HepG2 (cell line): ENCODE results near the gene MACROH2A1. TPM values are rescaled to one million over a fixed set of nuclear protein-coding genes. Genes with fewer than 3 reads are reported as not detected.

Experiments used
- ELF4 ChIP-seq: sonication (generic); formaldehyde crosslinking; IDR thresholded peaks from 2 replicates; pipeline ENCODE4 v1.5.0; 2020; ENCODE audit warnings: missing genetic modification reagents, mild to moderate bottlenecking, moderate library complexity, borderline replicate concordance
- GPBP1L1 ChIP-seq: sonication (generic); formaldehyde crosslinking; IDR thresholded peaks from 2 replicates; pipeline ENCODE4 v1.5.0; 2020; ENCODE audit warnings: mild to moderate bottlenecking, missing genetic modification reagents
- KDM3A ChIP-seq: IDR thresholded peaks from 2 replicates; pipeline ENCODE4 v1.6.1; 2018; ENCODE audit warnings: low read depth, missing compliant biosample characterization
- SMAD3 ChIP-seq: sonication (generic); formaldehyde crosslinking; IDR thresholded peaks from 2 replicates; pipeline ENCODE4 v1.4.0; 2020; ENCODE audit warnings: missing genetic modification reagents
- TBX3 ChIP-seq: fragments of 450-650 bp; IDR thresholded peaks from 2 replicates; pipeline ENCODE4 v1.6.1; 2017; ENCODE audit warnings: antibody characterized with exemption, mild to moderate bottlenecking, inconsistent platforms, borderline replicate concordance
- ZFP91 ChIP-seq: sonication (generic); formaldehyde crosslinking; IDR thresholded peaks from 2 replicates; pipeline ENCODE4 v1.9.0; 2022; ENCODE audit warnings: missing genetic modification reagents, mild to moderate bottlenecking, borderline replicate concordance
- ZNF12 ChIP-seq: sonication (generic); formaldehyde crosslinking; IDR thresholded peaks from 2 replicates; pipeline ENCODE4 v1.5.0; 2020; ENCODE audit warnings: missing genetic modification reagents
- ZNF235 ChIP-seq: sonication (generic); formaldehyde crosslinking; IDR thresholded peaks from 2 replicates; pipeline ENCODE4 v1.8.1; 2023; ENCODE audit warnings: mild to moderate bottlenecking, missing genetic modification reagents, borderline replicate concordance
- ZNF430 ChIP-seq: sonication (generic); formaldehyde crosslinking; IDR thresholded peaks from 2 replicates; pipeline ENCODE4 v1.9.0; 2021; ENCODE audit warnings: mild to moderate bottlenecking, missing genetic modification reagents
- ZNF678 ChIP-seq: sonication (generic); formaldehyde crosslinking; IDR thresholded peaks from 2 replicates; pipeline ENCODE4 v1.4.0; 2020; ENCODE audit warnings: mild to moderate bottlenecking, missing genetic modification reagents
- ZNF710 ChIP-seq: sonication (generic); formaldehyde crosslinking; IDR thresholded peaks from 2 replicates; pipeline ENCODE4 v1.5.0; 2020; ENCODE audit warnings: mild to moderate bottlenecking, missing genetic modification reagents, borderline replicate concordance
- ZNF891 ChIP-seq: sonication (generic); formaldehyde crosslinking; IDR thresholded peaks from 2 replicates; pipeline ENCODE4 v1.5.0; 2020; ENCODE audit warnings: mild to moderate bottlenecking, missing genetic modification reagents
- polyA plus RNA-seq, 8 experiments: library from polyadenylated mRNA; depleted of rRNA in 3 of 8; stranded (reverse) in 7 of 8; unstranded in 1 of 8; fragments of >200 nt; fragmentation: Illumina TruSeq in 4 of 8; extraction: Trizol in 4 of 8; gene quantifications; 2 replicates each; pipeline versions ENCODE4 v1.2.1 to v1.2.3, GENCODE V29; 2011 to 2016; ENCODE audit warnings: low read depth in 4 of 8, missing spikeins in 1 of 8, mixed read lengths in 1 of 8; ENCODE audit not compliant: insufficient read depth in 1 of 8
- total RNA-seq, 5 experiments: library from RNA; depleted of rRNA; stranded (reverse); fragments of >200 nt; fragmentation: Illumina TruSeq; extraction: Trizol; gene quantifications; 2 replicates each; pipeline ENCODE4 v1.2.3, GENCODE V29; 2016; ENCODE audit warnings: low read depth in 1 of 5
- TF ChIP-seq, protein P1 (sequence below): sonication (generic); formaldehyde crosslinking; IDR thresholded peaks from 2 replicates; pipeline ENCODE4 v1.4.0; 2020; ENCODE audit warnings: low read depth, mild to moderate bottlenecking, missing genetic modification reagents
- TF ChIP-seq, protein P2 (sequence below): sonication (generic); formaldehyde crosslinking; IDR thresholded peaks from 2 replicates; pipeline ENCODE4 v1.5.1; 2020; ENCODE audit warnings: mild to moderate bottlenecking, missing genetic modification reagents, moderate library complexity
- TF ChIP-seq, protein P3 (sequence below): sonication (generic); formaldehyde crosslinking; IDR thresholded peaks from 2 replicates; pipeline ENCODE4 v1.9.0; 2021; ENCODE audit warnings: missing genetic modification reagents, borderline replicate concordance

MACROH2A1 gene
- total and polyA plus RNA-seq, 2 of the 13 experiments (the other 11 are each of a cell fraction or from before 2014, with no cell fraction given) = 69.1 to 158 TPM

DNA sequence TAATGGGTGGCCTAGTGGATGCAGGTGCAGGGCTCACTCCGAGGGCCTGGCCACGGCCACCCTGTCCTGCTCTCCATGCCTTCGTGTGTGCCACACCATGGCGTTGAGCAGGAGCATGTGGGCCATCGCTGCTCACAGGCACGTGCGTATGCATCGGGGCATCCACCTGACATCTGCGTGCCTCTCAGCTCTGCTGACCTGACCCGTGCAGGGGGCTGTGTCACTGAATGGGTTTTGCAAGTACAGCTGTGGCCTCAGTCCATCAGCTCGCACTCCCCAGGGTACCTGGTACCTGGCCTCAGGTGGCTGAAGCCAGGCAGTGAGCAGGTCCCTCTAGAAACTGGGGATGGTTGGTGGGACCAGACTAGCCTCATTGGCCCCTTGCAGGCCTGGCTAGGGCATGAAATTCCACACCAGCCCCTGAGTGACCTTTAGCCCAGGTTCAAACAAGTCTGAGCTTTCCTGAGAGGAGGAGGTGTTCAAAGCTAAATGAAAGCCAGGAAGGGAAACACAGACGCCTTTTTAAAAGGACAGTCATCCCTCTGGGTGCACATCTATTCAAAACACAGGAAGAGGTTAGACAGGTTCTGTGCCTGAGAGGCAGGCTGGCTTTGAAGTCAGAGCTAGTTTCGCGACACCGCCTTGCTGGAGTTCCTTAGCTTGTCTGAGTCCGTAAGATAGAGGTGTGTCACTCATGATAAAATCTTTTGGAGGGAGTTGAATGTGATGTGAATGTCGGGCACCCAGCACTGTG, 74.0 kb downstream of the MACROH2A1 start (continued):
- TF ChIP-seq, protein P1, sequence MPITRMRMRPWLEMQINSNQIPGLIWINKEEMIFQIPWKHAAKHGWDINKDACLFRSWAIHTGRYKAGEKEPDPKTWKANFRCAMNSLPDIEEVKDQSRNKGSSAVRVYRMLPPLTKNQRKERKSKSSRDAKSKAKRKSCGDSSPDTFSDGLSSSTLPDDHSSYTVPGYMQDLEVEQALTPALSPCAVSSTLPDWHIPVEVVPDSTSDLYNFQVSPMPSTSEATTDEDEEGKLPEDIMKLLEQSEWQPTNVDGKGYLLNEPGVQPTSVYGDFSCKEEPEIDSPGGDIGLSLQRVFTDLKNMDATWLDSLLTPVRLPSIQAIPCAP (CRISPR knock-in tag) = no peak
- TF ChIP-seq ZNF235 (CRISPR knock-in tag) = no peak
- TF ChIP-seq ELF4 = no peak
- TF ChIP-seq ZNF430 (CRISPR knock-in tag) = 0 out of 2 replicates have a peak, but pooled peaks have one; percentile 42
- peak; percentile 99 for TF ChIP-seq ZNF710 (CRISPR knock-in tag)
- TF ChIP-seq SMAD3 (CRISPR knock-in tag) = no peak
- TF ChIP-seq, protein P2, sequence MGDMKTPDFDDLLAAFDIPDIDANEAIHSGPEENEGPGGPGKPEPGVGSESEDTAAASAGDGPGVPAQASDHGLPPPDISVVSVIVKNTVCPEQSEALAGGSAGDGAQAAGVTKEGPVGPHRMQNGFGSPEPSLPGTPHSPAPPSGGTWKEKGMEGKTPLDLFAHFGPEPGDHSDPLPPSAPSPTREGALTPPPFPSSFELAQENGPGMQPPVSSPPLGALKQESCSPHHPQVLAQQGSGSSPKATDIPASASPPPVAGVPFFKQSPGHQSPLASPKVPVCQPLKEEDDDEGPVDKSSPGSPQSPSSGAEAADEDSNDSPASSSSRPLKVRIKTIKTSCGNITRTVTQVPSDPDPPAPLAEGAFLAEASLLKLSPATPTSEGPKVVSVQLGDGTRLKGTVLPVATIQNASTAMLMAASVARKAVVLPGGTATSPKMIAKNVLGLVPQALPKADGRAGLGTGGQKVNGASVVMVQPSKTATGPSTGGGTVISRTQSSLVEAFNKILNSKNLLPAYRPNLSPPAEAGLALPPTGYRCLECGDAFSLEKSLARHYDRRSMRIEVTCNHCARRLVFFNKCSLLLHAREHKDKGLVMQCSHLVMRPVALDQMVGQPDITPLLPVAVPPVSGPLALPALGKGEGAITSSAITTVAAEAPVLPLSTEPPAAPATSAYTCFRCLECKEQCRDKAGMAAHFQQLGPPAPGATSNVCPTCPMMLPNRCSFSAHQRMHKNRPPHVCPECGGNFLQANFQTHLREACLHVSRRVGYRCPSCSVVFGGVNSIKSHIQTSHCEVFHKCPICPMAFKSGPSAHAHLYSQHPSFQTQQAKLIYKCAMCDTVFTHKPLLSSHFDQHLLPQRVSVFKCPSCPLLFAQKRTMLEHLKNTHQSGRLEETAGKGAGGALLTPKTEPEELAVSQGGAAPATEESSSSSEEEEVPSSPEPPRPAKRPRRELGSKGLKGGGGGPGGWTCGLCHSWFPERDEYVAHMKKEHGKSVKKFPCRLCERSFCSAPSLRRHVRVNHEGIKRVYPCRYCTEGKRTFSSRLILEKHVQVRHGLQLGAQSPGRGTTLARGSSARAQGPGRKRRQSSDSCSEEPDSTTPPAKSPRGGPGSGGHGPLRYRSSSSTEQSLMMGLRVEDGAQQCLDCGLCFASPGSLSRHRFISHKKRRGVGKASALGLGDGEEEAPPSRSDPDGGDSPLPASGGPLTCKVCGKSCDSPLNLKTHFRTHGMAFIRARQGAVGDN (CRISPR knock-in tag) = peak; percentile 87
- TF ChIP-seq ZNF12 = no peak
- TF ChIP-seq TBX3 = no peak
- TF ChIP-seq ZNF678 = no peak
- TF ChIP-seq ZFP91 (CRISPR knock-in tag) = peak; percentile 84
- TF ChIP-seq GPBP1L1 (CRISPR knock-in tag) = no peak
- no peak for TF ChIP-seq KDM3A
- TF ChIP-seq, protein P3, sequence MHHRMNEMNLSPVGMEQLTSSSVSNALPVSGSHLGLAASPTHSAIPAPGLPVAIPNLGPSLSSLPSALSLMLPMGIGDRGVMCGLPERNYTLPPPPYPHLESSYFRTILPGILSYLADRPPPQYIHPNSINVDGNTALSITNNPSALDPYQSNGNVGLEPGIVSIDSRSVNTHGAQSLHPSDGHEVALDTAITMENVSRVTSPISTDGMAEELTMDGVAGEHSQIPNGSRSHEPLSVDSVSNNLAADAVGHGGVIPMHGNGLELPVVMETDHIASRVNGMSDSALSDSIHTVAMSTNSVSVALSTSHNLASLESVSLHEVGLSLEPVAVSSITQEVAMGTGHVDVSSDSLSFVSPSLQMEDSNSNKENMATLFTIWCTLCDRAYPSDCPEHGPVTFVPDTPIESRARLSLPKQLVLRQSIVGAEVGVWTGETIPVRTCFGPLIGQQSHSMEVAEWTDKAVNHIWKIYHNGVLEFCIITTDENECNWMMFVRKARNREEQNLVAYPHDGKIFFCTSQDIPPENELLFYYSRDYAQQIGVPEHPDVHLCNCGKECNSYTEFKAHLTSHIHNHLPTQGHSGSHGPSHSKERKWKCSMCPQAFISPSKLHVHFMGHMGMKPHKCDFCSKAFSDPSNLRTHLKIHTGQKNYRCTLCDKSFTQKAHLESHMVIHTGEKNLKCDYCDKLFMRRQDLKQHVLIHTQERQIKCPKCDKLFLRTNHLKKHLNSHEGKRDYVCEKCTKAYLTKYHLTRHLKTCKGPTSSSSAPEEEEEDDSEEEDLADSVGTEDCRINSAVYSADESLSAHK = no peak
- TF ChIP-seq ZNF891 (CRISPR knock-in tag) = 0 out of 2 replicates have a peak, but pooled peaks have one; percentile 60
